SH-SY5Y (cell line): ENCODE results near the gene DLGAP4.

Experiments
- GATA2 ChIP-seq: IDR thresholded peaks from 2 replicates; pipeline ENCODE4 v1.6.1; 2011; ENCODE audit warnings: mild to moderate bottlenecking, low read depth, low read length
- GATA3 ChIP-seq: IDR thresholded peaks from 2 replicates; pipeline ENCODE4 v1.6.1; 2011; ENCODE audit warnings: low read depth, mild to moderate bottlenecking, low read length, moderate library complexity

- no peak for TF ChIP-seq GATA2
- TF ChIP-seq GATA3 = no peak
Observed at GRCh38 chr20:36482044-36482473, 175.9 kb downstream of the DLGAP4 start.
